Thoracic aorta (tissue), 2 donors: ENCODE measurements around the gene PDE1C. TPM values are rescaled to one million over a fixed set of nuclear protein-coding genes. Genes with fewer than 3 reads are reported as not detected.

Experiments
- ATAC-seq: fragments of 150-250 bp; one replicate; pipeline ENCODE4 v1.8.0; 2017; ENCODE audit warnings: low read depth; ENCODE audit not compliant: insufficient number of reproducible peaks, low FRiP score
- DNase-seq: peaks from one replicate; pipeline ENCODE4 v3.0.0-alpha.2; 2020; ENCODE audit warnings: low spot score
- H3K27ac ChIP-seq, 2 donors: fragments of 200-600 bp; sonication (generic); 1 replicate in 1 of 2; 2 replicates in 1 of 2; pipeline ENCODE4 v1.5.1; 2016; ENCODE audit warnings: mild to moderate bottlenecking in 2 of 2, moderate library complexity in 2 of 2
- H3K27me3 ChIP-seq: fragments of 200-600 bp; sonication (generic); replicated peaks from 2 replicates; pipeline ENCODE4 v1.6.0; 2016; ENCODE audit warnings: mild to moderate bottlenecking; ENCODE audit not compliant: insufficient read depth
- H3K36me3 ChIP-seq: fragments of 200-600 bp; sonication (generic); one replicate; pipeline ENCODE4 v1.5.1; 2016
- H3K4me1 ChIP-seq, 2 donors: fragments of 200-600 bp; sonication (generic); 1 replicate in 1 of 2; 2 replicates in 1 of 2; pipeline versions ENCODE4 v1.5.1 to v1.6.0; 2016; ENCODE audit warnings: low read depth in 2 of 2, mild to moderate bottlenecking in 1 of 2; ENCODE audit not compliant: control insufficient read depth in 1 of 2
- H3K4me3 ChIP-seq: fragments of 200-600 bp; sonication (generic); 2 replicates; pipeline ENCODE4 v1.5.1; 2016; ENCODE audit warnings: mild to moderate bottlenecking
- H3K9me3 ChIP-seq: fragments of 200-600 bp; sonication (generic); 2 replicates; pipeline ENCODE4 v1.5.1; 2016
- CTCF ChIP-seq: fragments of 200-600 bp; sonication (generic); IDR thresholded peaks from one replicate; pipeline ENCODE4 v1.5.1; 2019; ENCODE audit warnings: antibody characterized with exemption
- total RNA-seq, 2 donors: library from RNA; depleted of rRNA; stranded (reverse); fragments of >200 nt; gene quantifications; one replicate each; pipeline versions ENCODE4 v1.1.0 to v1.2.3, GENCODE V29; 2016

Gene PDE1C
- total RNA-seq, 2 donors from 2014 or later, result 4.6 to 12.1 TPM

GRCh38 chr7:31707089-31707488, 363.1 kb downstream of the PDE1C start:
- ATAC-seq (no peak), DNase-seq (no peak)
- Histone ChIP-seq H3K9me3 (no peaks in the 10 kb centered on the region), H3K4me1 (no peaks in the 10 kb centered on the region), H3K36me3 (no peaks in the 10 kb centered on the region), H3K27ac (no peak overlapping the region), H3K4me3 (no peak overlapping the region), H3K27me3 (no peaks in the 10 kb centered on the region)
- TF ChIP-seq CTCF, result no peak

GRCh38 chr7:31705377-31705776, 364.8 kb downstream of the PDE1C start:
- Histone ChIP-seq H3K9me3 (no peaks in the 10 kb centered on the region), H3K4me3 (no peak overlapping the region), H3K27me3 (no peaks in the 10 kb centered on the region), H3K27ac (no peak overlapping the region), H3K4me1 (no peaks in the 10 kb centered on the region), H3K36me3 (no peaks in the 10 kb centered on the region)
- DNase-seq (no peak), ATAC-seq (no peak)
- TF ChIP-seq CTCF, result no peak

GRCh38 chr7:31702354-31702753, 367.9 kb downstream of the PDE1C start:
- no peaks in the 10 kb centered on the region for H3K4me1 ChIP-seq
- DNase-seq, result no peak
- H3K9me3 ChIP-seq, result no peaks in the 10 kb centered on the region
- no peak for TF ChIP-seq CTCF
- no peak for ATAC-seq
- H3K36me3 ChIP-seq, result no peaks in the 10 kb centered on the region
- no peak overlapping the region for H3K4me3 ChIP-seq
- H3K27ac ChIP-seq, result no peak overlapping the region
- no peaks in the 10 kb centered on the region for H3K27me3 ChIP-seq
